PC-3 (cell line): ENCODE results near the gene DCAKD.

Source experiments
- EZH2phosphoT487 ChIP-seq: fragments of 300-600 bp; sonication (generic); IDR thresholded peaks from 2 replicates; pipeline ENCODE4 v1.6.1; 2018; ENCODE audit warnings: mild to moderate bottlenecking, antibody characterized with exemption, low read length, borderline replicate concordance
- TF ChIP-seq, protein P1 (sequence below): fragments of 300-600 bp; sonication (generic); conservative IDR thresholded peaks from 2 replicates; pipeline ENCODE4 v1.5.1; 2017; ENCODE audit warnings: antibody characterized with exemption, low read depth, mild to moderate bottlenecking, low read length

DNA sequence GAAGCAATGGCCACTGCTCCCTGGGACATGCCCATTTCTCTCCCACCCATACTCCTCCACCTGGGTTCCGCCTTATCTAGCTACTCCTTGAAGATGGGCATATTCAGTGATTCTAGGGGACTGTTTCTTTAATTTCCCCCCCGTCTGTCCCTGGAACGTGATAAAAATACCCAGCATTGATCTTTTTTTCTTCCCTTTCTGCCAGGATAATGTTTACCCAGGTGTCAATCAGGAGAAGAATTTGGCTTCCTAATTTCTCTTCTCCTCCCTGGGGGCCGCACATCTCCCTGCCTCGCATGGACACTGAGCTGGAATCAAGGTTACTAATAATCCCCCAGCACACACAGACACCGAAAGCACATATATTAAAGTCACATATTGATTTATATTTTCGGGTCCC is 35.2 kb downstream of the DCAKD start:
- TF ChIP-seq, protein P1, sequence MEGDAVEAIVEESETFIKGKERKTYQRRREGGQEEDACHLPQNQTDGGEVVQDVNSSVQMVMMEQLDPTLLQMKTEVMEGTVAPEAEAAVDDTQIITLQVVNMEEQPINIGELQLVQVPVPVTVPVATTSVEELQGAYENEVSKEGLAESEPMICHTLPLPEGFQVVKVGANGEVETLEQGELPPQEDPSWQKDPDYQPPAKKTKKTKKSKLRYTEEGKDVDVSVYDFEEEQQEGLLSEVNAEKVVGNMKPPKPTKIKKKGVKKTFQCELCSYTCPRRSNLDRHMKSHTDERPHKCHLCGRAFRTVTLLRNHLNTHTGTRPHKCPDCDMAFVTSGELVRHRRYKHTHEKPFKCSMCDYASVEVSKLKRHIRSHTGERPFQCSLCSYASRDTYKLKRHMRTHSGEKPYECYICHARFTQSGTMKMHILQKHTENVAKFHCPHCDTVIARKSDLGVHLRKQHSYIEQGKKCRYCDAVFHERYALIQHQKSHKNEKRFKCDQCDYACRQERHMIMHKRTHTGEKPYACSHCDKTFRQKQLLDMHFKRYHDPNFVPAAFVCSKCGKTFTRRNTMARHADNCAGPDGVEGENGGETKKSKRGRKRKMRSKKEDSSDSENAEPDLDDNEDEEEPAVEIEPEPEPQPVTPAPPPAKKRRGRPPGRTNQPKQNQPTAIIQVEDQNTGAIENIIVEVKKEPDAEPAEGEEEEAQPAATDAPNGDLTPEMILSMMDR = no peak
- no peak for TF ChIP-seq EZH2phosphoT487
